HUES48 (cell line): Measurements from ENCODE around the gene HOTAIR.

ENCODE experiments used
- H3K27ac ChIP-seq: one replicate; pipeline ENCODE4 v1.7.0; 2013; ENCODE audit warnings: low read depth, low read length, inconsistent platforms
- H3K27me3 ChIP-seq: 2 replicates; pipeline ENCODE4 v1.6.1; 2013; ENCODE audit warnings: mild to moderate bottlenecking, low read length; ENCODE audit not compliant: control insufficient read depth, insufficient read depth
- H3K36me3 ChIP-seq: 2 replicates; pipeline ENCODE4 v1.6.1; 2013; ENCODE audit warnings: low read length; ENCODE audit not compliant: control insufficient read depth, insufficient read depth
- H3K4me1 ChIP-seq: 2 replicates; pipeline ENCODE4 v1.6.1; 2013; ENCODE audit warnings: mild to moderate bottlenecking, low read length; ENCODE audit not compliant: control insufficient read depth, insufficient read depth
- H3K4me3 ChIP-seq: 2 replicates; pipeline ENCODE4 v1.5.1; 2013; ENCODE audit warnings: mild to moderate bottlenecking, low read depth, low read length
- H3K9ac ChIP-seq: 2 replicates; pipeline ENCODE4 v1.6.1; 2013; ENCODE audit warnings: mild to moderate bottlenecking, low read depth, low read length, moderate library complexity
- H3K9me3 ChIP-seq: 2 replicates; pipeline ENCODE4 v1.6.1; 2013; ENCODE audit warnings: low read length; ENCODE audit not compliant: control insufficient read depth, insufficient read depth

Gene HOTAIR

GRCh38 chr12:53941750-53942149 lies 33.0 kb downstream of the HOTAIR start:
- Histone ChIP-seq H3K36me3 (no peaks in the 10 kb centered on the region), H3K27me3 (peaks cover 99% of the 10 kb centered on the region), H3K27ac (no peak overlapping the region), H3K4me3 (no peak overlapping the region), H3K9me3 (no peaks in the 10 kb centered on the region), H3K4me1 (no peaks in the 10 kb centered on the region), H3K9ac (no peak overlapping the region)

- Histone ChIP-seq H3K4me1 (no peaks in the 10 kb centered on the region), H3K9ac (no peak overlapping the region), H3K9me3 (no peaks in the 10 kb centered on the region), H3K36me3 (no peaks in the 10 kb centered on the region), H3K27me3 (peaks cover 99% of the 10 kb centered on the region), H3K27ac (no peak overlapping the region), H3K4me3 (no peak overlapping the region)
Measured at GRCh38 chr12:53941187-53941586, 33.6 kb downstream of the HOTAIR start.

- H3K9ac ChIP-seq: no peak overlapping the region
- H3K27ac ChIP-seq: no peak overlapping the region
- H3K4me3 ChIP-seq: no peak overlapping the region
- H3K4me1 ChIP-seq: no peaks in the 10 kb centered on the region
- peaks cover 99% of the 10 kb centered on the region for H3K27me3 ChIP-seq
- no peaks in the 10 kb centered on the region for H3K36me3 ChIP-seq
- H3K9me3 ChIP-seq: no peaks in the 10 kb centered on the region
Measured at GRCh38 chr12:53940443-53941014, 34.2 kb downstream of the HOTAIR start.

GRCh38 chr12:53939141-53940108 lies 35.3 kb downstream of the HOTAIR start:
- Histone ChIP-seq H3K27ac (no peak overlapping the region), H3K9me3 (no peaks in the 10 kb centered on the region), H3K4me3 (peak overlapping the region; percentile 3; the same call in 1 of the 2 replicates), H3K9ac (no peak overlapping the region), H3K4me1 (no peaks in the 10 kb centered on the region), H3K36me3 (no peaks in the 10 kb centered on the region), H3K27me3 (peaks cover 99% of the 10 kb centered on the region)

GRCh38 chr12:53938326-53939140 lies 36.2 kb downstream of the HOTAIR start, which contains the start of gene HOXC13:
Gene HOXC13 (plus strand): TSS chr12:53938831. CDS start chr12:53938907, 76 bp downstream.
- Histone ChIP-seq H3K27ac (no peak within 1 kb of the TSS), H3K27me3 (peaks cover 99% of the 10 kb centered on the region), H3K9ac (no peak within 1 kb of the TSS)

GRCh38 chr12:53937596-53938325 lies 37.0 kb downstream of the HOTAIR start:
- H3K36me3 ChIP-seq: no peaks in the 10 kb centered on the region
- H3K4me3 ChIP-seq: no peak overlapping the region
- H3K4me1 ChIP-seq: no peaks in the 10 kb centered on the region
- no peak overlapping the region for H3K9ac ChIP-seq
- H3K27ac ChIP-seq: no peak overlapping the region
- H3K27me3 ChIP-seq: peaks cover 99% of the 10 kb centered on the region
- no peaks in the 10 kb centered on the region for H3K9me3 ChIP-seq

More at GRCh38 chr12:53938326-53939140, 36.2 kb downstream of the HOTAIR start, which contains the start of gene HOXC13:
- no peaks in the 10 kb centered on the region for H3K9me3 ChIP-seq
- no peaks in the 10 kb centered on the region for H3K36me3 ChIP-seq
- no peaks in the 10 kb centered on the region for H3K4me1 ChIP-seq
- peak within 1 kb of the TSS; percentile 3; the same call in 1 of the 2 replicates for H3K4me3 ChIP-seq

- Histone ChIP-seq H3K36me3 (no peaks in the 10 kb centered on the region), H3K27ac (no peak overlapping the region), H3K4me3 (no peak overlapping the region), H3K9me3 (no peaks in the 10 kb centered on the region), H3K27me3 (peaks cover 99% of the 10 kb centered on the region), H3K4me1 (no peaks in the 10 kb centered on the region), H3K9ac (no peak overlapping the region)
Measured at GRCh38 chr12:53937099-53937498, 37.7 kb downstream of the HOTAIR start.

- peaks cover 99% of the 10 kb centered on the region for H3K27me3 ChIP-seq
- H3K4me1 ChIP-seq: no peaks in the 10 kb centered on the region
- H3K9ac ChIP-seq: no peak overlapping the region
- H3K4me3 ChIP-seq: no peak overlapping the region
- no peaks in the 10 kb centered on the region for H3K36me3 ChIP-seq
- H3K9me3 ChIP-seq: no peaks in the 10 kb centered on the region
- H3K27ac ChIP-seq: no peak overlapping the region
Measured at GRCh38 chr12:53935383-53936341, 39.1 kb downstream of the HOTAIR start.

GRCh38 chr12:53932915-53933314 lies 41.8 kb downstream of the HOTAIR start:
- Histone ChIP-seq H3K4me1 (no peaks in the 10 kb centered on the region), H3K36me3 (no peaks in the 10 kb centered on the region), H3K27me3 (peaks cover 100% of the 10 kb centered on the region), H3K4me3 (no peak overlapping the region), H3K27ac (no peak overlapping the region), H3K9ac (no peak overlapping the region), H3K9me3 (no peaks in the 10 kb centered on the region)
